Activated CD8-positive, alpha-beta memory T cell treated with anti-CD3 and anti-CD28 coated beads for 1 hour (primary cell): ENCODE data around the gene ASGR1.

Source experiments
- DNase-seq, 2 donors: peaks; one replicate each; pipeline ENCODE4 v3.0.0-alpha.2; 2020; ENCODE audit warnings: low read depth in 1 of 2; ENCODE audit errors: extremely low read depth in 1 of 2

Gene ASGR1, protein sequence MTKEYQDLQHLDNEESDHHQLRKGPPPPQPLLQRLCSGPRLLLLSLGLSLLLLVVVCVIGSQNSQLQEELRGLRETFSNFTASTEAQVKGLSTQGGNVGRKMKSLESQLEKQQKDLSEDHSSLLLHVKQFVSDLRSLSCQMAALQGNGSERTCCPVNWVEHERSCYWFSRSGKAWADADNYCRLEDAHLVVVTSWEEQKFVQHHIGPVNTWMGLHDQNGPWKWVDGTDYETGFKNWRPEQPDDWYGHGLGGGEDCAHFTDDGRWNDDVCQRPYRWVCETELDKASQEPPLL

GRCh38 chr17:7179317-7180254 lies at the start of gene ASGR1:
ASGR1 (minus strand) TSS chr17:7179370; CDS start chr17:7178563, 807 bp downstream.
- no peak for DNase-seq

- no peak for DNase-seq
Observed at GRCh38 chr17:7228920-7229319, 49.8 kb upstream of the ASGR1 start.

DNA sequence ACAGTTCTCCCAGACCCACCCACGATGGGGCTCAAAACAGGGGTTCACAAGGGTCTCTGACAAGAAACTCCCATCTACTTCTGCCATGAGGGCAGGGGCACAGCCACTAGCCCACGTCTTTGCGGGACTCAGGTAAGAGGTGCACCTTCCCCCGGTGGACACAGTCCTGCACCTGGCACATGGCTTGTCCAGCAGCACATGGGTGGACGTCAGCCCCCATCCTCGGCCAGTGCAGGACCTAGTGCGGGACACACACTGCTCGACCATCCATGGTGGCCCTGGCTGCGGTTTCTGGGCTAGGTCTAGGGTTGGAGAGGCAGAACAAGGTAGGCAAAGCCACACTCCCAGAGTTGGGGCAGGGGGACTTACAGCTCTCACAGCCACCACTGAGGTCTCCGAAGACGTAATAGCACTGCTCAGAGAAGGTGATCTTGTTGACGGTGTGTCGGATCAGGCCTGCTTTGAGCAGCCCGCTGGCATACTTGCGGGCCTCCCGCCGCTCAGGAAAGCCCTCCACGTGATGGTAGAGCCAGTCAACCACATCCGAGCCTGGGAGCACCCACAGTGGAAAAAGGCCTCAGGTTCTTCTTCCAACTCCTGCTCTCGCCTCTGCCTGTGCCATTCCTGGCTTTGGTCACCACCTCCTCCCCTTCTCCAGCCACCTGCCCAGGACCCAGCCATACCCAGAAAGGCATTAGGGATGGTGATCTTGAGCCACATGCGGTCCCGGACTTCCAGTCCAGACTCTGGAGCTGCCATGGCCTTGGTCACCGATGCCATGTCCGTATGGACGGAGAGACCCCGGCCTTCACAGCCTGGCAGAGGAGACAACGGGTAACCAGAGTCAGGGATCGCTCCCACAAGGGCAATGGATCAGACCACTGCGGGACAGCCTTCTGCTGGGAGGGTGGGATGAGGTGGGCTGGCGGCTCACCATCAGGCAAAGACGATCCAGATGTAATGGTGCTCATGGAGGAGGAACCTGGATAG lies 47.8 kb upstream of the ASGR1 start:
- no peak for DNase-seq

DNA sequence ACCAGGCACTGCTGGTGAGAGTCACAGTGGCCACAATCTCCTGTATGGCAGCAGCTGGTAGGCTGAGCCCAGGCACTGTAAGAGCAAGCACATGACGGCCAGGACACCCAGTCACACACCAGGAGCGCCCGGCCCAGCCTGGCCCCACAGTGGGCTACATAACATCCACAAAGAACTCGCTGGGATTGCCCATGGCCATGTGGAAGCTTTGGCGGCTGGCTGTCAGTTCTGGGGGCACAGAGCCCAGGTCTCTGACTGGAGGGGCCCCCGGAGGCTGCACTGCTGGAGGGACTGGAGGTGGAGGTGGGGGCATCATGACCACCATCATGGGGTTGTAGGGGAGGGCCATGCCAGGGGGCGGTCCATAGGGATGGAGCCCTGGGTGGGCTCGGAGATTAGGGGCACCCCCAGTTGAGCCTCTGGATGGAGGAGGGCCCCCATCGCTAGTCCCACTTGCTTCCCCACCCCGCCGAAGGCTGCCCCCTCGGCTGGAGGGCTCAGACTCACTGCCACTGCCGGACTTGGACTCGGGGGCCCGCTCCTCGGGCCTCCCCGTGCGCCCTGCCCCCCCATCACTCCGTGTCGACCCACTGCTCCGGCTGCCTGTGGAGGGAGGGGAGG lies 46.7 kb upstream of the ASGR1 start:
- no peak for DNase-seq

DNA sequence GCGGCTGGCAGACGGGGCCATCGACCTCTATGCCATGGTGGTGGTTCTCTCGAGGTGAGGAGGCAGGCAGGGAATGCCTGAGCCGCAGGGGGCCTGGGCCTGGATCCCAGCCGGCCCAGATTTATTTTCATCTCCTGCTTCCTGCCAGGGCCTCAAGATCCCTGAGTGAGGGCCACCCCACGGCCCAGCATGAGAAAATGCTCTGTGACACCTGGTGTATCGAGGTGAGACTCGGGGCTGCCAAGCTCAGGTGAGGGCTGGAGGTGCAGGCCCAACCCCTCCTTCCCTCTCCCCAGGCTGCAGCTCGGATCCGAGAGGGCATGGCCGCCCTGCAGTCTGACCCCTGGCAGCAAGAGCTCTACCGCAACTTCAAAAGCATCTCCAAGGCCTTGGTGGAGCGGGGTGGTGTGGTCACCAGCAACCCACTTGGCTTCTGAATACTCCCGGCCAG lies 45.5 kb upstream of the ASGR1 start:
- no peak for DNase-seq

- no peak for DNase-seq
Observed at GRCh38 chr17:7224110-7224509, 44.9 kb upstream of the ASGR1 start.

DNA sequence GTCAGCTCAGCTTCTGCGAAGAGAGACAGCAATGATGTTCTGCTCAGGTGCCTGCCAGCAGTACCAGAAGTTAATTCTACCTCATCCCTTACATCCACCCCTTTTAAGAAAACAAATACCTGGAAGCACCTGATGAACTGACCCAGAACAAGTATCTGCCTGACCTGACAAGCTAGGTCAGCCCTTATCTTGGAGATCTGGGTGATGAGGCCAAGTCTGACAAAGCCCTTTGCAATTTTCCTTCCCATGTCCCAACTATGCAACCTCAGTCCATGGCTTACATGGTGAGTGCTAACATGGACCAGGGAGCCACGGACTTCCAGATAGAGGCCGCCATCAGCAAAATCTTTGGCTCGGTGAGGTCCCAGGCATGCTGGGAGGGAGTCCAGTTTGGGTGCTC lies 44.2 kb upstream of the ASGR1 start:
- DNase-seq: no peak

- DNase-seq: no peak
Observed at GRCh38 chr17:7222972-7223292, 43.8 kb upstream of the ASGR1 start.

GRCh38 chr17:7222093-7222971 lies 43.2 kb upstream of the ASGR1 start:
- no peak for DNase-seq

DNA sequence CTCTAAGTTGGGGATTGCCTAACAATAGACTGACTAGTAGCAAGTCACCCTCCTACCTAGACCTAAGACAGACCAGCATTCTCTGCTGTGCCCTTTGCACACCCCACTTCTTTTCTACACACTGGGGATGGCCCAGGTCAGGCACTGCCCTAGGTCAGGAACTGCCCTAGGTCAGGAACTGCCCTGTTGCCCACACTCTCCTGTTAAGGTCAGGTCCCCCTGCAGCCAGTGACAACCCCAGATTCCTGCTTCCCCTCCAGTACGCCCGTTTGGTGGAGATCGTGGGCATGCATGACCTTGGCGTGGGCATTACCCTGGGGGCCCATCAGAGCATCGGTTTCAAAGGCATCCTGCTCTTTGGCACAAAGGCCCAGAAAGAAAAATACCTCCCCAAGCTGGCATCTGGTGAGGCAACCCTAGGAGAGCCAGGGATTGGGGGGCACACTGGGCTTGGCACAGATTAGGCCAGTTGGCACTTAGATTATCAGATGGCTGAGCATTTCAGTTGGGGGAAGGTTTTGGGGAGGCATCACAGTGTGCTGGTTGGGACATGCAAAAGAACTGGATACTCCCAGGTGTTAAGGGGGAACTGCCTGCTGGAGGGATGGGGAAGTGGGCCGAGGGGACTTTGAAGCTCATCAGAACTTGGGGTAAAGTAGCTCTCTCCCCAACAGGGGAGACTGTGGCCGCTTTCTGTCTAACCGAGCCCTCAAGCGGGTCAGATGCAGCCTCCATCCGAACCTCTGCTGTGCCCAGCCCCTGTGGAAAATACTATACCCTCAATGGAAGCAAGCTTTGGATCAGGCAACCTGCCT lies 42.3 kb upstream of the ASGR1 start:
- DNase-seq: no peak

DNA sequence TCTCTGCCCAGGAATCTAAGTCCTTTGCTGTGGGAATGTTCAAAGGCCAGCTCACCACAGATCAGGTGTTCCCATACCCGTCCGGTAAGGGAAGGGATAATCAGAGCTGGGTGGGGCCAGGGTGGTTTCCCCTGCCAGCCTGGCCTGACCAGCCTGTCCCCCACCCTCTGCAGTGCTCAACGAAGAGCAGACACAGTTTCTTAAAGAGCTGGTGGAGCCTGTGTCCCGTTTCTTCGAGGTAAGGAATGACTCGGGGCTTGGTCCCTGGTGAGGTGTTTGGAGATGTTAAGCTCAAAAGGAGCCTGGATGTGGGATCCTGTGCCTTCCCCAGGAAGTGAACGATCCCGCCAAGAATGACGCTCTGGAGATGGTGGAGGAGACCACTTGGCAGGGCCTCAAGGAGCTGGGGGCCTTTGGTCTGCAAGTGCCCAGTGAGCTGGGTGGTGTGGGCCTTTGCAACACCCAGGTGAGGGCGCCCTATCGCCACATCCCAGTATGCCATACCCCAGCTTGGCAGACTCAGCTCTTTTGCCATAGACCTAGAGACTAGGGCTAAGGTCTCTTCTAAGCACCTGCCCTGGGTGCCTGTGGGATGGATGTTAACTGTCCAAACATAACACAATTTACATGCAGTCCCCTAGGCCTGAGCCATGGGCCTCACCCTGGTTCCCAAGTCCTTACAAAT lies 41.6 kb upstream of the ASGR1 start:
- DNase-seq: peak in 1 of 2 donors; percentile 27

GRCh38 chr17:7219812-7220592 lies 40.8 kb upstream of the ASGR1 start, which contains the start of the genes ACADVL and DLG4:
ACADVL (plus strand) TSS chr17:7219938; CDS start chr17:7219985, 47 bp downstream.
DLG4 (minus strand) TSS chr17:7219836.
- DNase-seq: peak in 1 of 2 donors; percentile 65

GRCh38 chr17:7219229-7219811 lies 40.1 kb upstream of the ASGR1 start:
- DNase-seq: no peak

DNA sequence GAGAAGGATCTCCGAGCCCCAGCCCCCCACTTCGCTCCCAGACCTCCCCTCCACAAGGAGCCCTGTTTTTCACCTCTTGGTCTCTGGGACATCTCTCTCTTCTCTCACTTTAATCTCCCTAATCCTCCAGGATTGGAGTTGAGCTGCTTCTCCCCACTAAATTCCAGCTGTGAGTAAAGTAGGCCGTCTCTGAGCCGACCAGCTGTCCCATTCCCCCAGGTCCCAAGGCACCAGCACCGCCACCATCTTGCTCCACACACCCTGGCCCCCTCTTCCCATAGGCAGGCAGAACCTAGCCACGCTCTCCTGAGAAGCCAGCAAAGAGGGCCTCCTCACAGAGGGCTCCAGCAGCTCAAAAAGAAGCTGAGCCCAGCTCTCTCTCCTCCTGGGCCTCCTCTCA lies 39.6 kb upstream of the ASGR1 start:
- DNase-seq: no peak

- no peak for DNase-seq
Observed at GRCh38 chr17:7218166-7218565, 39.0 kb upstream of the ASGR1 start.

DNA sequence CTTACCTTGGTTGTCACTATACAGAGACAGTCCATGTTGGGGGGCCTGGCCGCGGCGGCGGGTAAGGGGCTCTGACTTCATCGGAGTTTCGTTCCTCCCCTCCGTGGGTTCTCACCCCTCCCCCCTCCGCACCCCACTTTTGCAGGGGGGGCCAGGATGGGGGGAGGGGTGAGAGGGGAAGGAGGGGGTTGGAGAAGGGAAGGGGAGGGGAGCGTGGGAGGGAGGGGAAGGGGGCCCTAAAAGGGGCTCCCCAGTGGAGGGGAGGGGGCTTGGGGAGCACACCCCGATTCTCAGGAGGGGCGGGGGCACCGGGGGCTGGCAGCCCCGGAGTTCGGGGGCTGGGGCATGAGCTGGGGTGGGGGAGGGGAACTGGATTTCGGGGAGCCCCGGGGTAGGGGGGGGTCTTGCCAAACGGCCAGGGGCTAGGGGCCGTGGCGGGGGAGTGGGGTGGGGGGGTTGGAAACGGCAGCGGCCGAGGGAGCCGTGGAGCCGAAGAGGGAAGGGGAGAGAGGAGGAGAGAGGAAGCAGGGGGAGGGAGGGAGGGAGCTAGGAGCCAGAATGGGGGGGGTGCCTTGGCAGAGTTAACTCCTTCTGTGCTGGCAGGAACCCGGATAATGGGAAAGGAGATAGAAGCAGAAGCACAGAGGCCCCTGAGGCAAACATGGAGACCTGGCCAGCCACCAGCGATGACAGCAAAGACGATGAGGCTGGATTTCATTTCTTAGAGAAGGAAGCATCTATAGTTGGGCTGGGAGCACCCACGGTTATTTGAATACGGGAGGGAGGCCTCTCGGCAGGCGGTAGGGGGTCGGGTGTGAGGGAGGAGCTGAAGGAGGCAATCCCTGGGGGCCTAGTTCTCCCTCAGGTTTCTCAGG lies 38.2 kb upstream of the ASGR1 start:
- DNase-seq: no peak
